ENCODE results near the gene NFKBIL1. TPM values are rescaled to one million over a fixed set of nuclear protein-coding genes. Genes with fewer than 3 reads are reported as not detected.

NFKBIL1 gene
- total and polyA plus RNA-seq, 10 of the 15 experiments (the other 5 are each of a cell fraction or from before 2014, with no cell fraction given), result 0.19 to 15.1 (median 7.0) TPM

- H3K27me3 ChIP-seq (replicated peaks in 1 of 2; ENCODE audit: control insufficient read depth in 2 of 2, insufficient read depth in 2 of 2, low read length in 1 of 2), result no peaks in the 10 kb centered on the region
- H3K27ac ChIP-seq (ENCODE audit: control insufficient read depth, insufficient read depth), result no peak overlapping the region
- 84% methylated on average over 8 of the region's 8 CpGs for WGBS (ENCODE audit: insufficient coverage, insufficient replicate concordance, low lambda C conversion rate, missing lambda C conversion rate)
- H3K79me2 ChIP-seq (ENCODE audit: control insufficient read depth, insufficient read depth, low read length), result no peaks in the 10 kb centered on the region
- no peak overlapping the region for H3K9ac ChIP-seq (ENCODE audit: control insufficient read depth, insufficient read depth, low read length)
- no peak for TF ChIP-seq MTA3 (IDR thresholded peaks at IDR 0.05; ENCODE audit: borderline replicate concordance, low read length)
- no peak for TF ChIP-seq RAD21 (IDR thresholded peaks at IDR 0.05; ENCODE audit: insufficient read depth, low read depth, low read length)
- TF ChIP-seq REST (IDR thresholded peaks at IDR 0.05; ENCODE audit: low read depth, low read length), result no peak
- no peak for TF ChIP-seq CTCF (IDR thresholded peaks at IDR 0.05 in 2 of 3, conservative IDR thresholded peaks at IDR 0.05 in 1 of 3; ENCODE audit: control insufficient read depth in 2 of 3, extremely low read depth in 1 of 3, insufficient read depth in 1 of 3, low read depth in 3 of 3, low read length in 3 of 3)
- no peak for TF ChIP-seq ESRRA (IDR thresholded peaks at IDR 0.05; ENCODE audit: low read length)
- no peak for TF ChIP-seq ZBED1 (IDR thresholded peaks at IDR 0.05; ENCODE audit: borderline replicate concordance)
- no peak for TF ChIP-seq NBN (IDR thresholded peaks at IDR 0.05)
- no peak for TF ChIP-seq STAT3 (IDR thresholded peaks at IDR 0.05; ENCODE audit: low read depth, low read length)
- TF ChIP-seq BACH1 (IDR thresholded peaks at IDR 0.05; ENCODE audit: borderline replicate concordance), result no peak
- TF ChIP-seq IRF5 (IDR thresholded peaks at IDR 0.05; ENCODE audit: borderline replicate concordance), result no peak
- TF ChIP-seq RBBP5 (conservative IDR thresholded peaks at IDR 0.05), result no peak
- no peak for TF ChIP-seq PBX3 (IDR thresholded peaks at IDR 0.05; ENCODE audit: insufficient replicate concordance, low read depth, low read length)
- no peak for TF ChIP-seq FOXM1 (IDR thresholded peaks at IDR 0.05; ENCODE audit: low read depth, low read length)
- TF ChIP-seq FOS (IDR thresholded peaks at IDR 0.05; ENCODE audit: borderline replicate concordance, extremely low read depth, insufficient read length), result no peak
- no peak for TF ChIP-seq CBX3 (IDR thresholded peaks at IDR 0.05; ENCODE audit: borderline replicate concordance, low read depth)
- TF ChIP-seq CEBPB (IDR thresholded peaks at IDR 0.05; ENCODE audit: borderline replicate concordance in 1 of 2, low read depth in 2 of 2, low read length in 2 of 2), result no peak
- no peak for TF ChIP-seq POLR2A (IDR thresholded peaks at IDR 0.05; ENCODE audit: low read depth, low read length)
- TF ChIP-seq CBFB (IDR thresholded peaks at IDR 0.05; ENCODE audit: low read depth), result no peak
- TF ChIP-seq RB1 (IDR thresholded peaks at IDR 0.05; ENCODE audit: borderline replicate concordance), result no peak
- RAD21 ChIA-PET (ENCODE audit: unreplicated experiment), result no interaction called here
- H3K36me3 ChIP-seq (ENCODE audit: control insufficient read depth in 2 of 2, insufficient read depth in 2 of 2, low read length in 1 of 2), result peaks cover 0 to 5% of the 10 kb centered on the region in 2 experiments; a peak in 3 of 4 replicates
- no TSS peak for BruUV-seq (replicated peaks)
- SMC1A ChIA-PET (ENCODE audit: uncharacterized antibody, unreplicated experiment), result no interaction called here
- intact Hi-C loops (cut with micrococcal nuclease; ENCODE audit: unreplicated experiment) (no loop called here), in situ Hi-C loops (cut with MboI) (no loop called here)
- H3K4me2 ChIP-seq (ENCODE audit: control insufficient read depth, insufficient read depth), result no peak overlapping the region
- POLR2A ChIA-PET, result interaction anchor here (0.7 to 1.3 kb wide), 3 partner anchors 8 to 396 kb away, joined by 3 to 6 read pairs (median 4); no protein-coding TSS in a partner anchor
- no peak overlapping the region for H3K4me3 ChIP-seq
- H3K4me1 ChIP-seq (ENCODE audit: control insufficient read depth, insufficient read depth, low read length), result no peaks in the 10 kb centered on the region
- no peak for ATAC-seq
- no peak for DNase-seq (ENCODE audit: low read depth, low spot score)
- H2AFZ ChIP-seq (ENCODE audit: control insufficient read depth, low read depth, low read length), result no peak overlapping the region
- CTCF ChIA-PET, result interaction anchor here (1.9 kb wide), 1 partner anchor 31 kb away, joined by 5 read pairs; no protein-coding TSS in a partner anchor
- H4K20me1 ChIP-seq (ENCODE audit: control insufficient read depth, insufficient read depth), result no peaks in the 10 kb centered on the region
- H3K9me3 ChIP-seq (replicated peaks; ENCODE audit: control insufficient read depth, insufficient read depth, low read length), result no peaks in the 10 kb centered on the region
- FAIRE-seq, result no peak
Measured at GRCh38 chr6:31525553-31525931, 21.9 kb upstream of the NFKBIL1 start.
